Fibroblast of lung (primary cell): ENCODE results near the gene KCNK5. TPM values are rescaled to one million over a fixed set of nuclear protein-coding genes. Genes with fewer than 3 reads are reported as not detected.

Source experiments
- DNase-seq, 2 donors: peaks; one replicate each; pipeline versions ENCODE4 v3.0.0 to v3.0.0-alpha.2; 2010; ENCODE audit warnings: low read depth in 2 of 2
- H2AFZ ChIP-seq: 2 replicates; pipeline ENCODE4 v1.5.1; 2012; ENCODE audit warnings: low read length, control low read depth, inconsistent platforms
- H3K27ac ChIP-seq: 2 replicates; pipeline ENCODE4 v1.5.1; 2011; ENCODE audit warnings: low read length, control low read depth; ENCODE audit not compliant: insufficient read depth
- H3K27me3 ChIP-seq: 2 replicates; pipeline ENCODE4 v1.5.1; 2011; ENCODE audit warnings: mild to moderate bottlenecking, low read length; ENCODE audit not compliant: control insufficient read depth, insufficient read depth
- H3K36me3 ChIP-seq: 2 replicates; pipeline ENCODE4 v1.5.1; 2011; ENCODE audit warnings: low read length; ENCODE audit not compliant: control insufficient read depth, insufficient read depth
- H3K4me1 ChIP-seq: 2 replicates; pipeline ENCODE4 v1.5.1; 2011; ENCODE audit warnings: low read length; ENCODE audit not compliant: control insufficient read depth, insufficient read depth; ENCODE audit errors: extremely low read depth
- H3K4me2 ChIP-seq: 2 replicates; pipeline ENCODE4 v1.5.1; 2011; ENCODE audit warnings: low read length, control low read depth; ENCODE audit not compliant: insufficient read depth; ENCODE audit errors: extremely low read depth
- H3K4me3 ChIP-seq, 4 experiments: fragments of 200-600 bp in 1 of 4; sonication (generic) in 1 of 4; replicated peaks in 1 of 4; 2 replicates each; pipeline ENCODE4 v1.5.1; 2011 to 2016; ENCODE audit warnings: low read length in 4 of 4, low read depth in 3 of 4, mild to moderate bottlenecking in 3 of 4, control low read depth in 2 of 4, inconsistent platforms in 1 of 4, mixed read lengths in 1 of 4; ENCODE audit not compliant: insufficient read depth in 1 of 4; ENCODE audit errors: control extremely low read depth in 1 of 4
- H3K79me2 ChIP-seq: 2 replicates; pipeline ENCODE4 v1.5.1; 2012; ENCODE audit warnings: mild to moderate bottlenecking, low read length, inconsistent platforms; ENCODE audit not compliant: control insufficient read depth, insufficient read depth
- H3K9ac ChIP-seq: 2 replicates; pipeline ENCODE4 v1.5.1; 2011; ENCODE audit warnings: mild to moderate bottlenecking, low read length, control low read depth; ENCODE audit not compliant: insufficient read depth
- H3K9me3 ChIP-seq: 2 replicates; pipeline ENCODE4 v1.5.1; 2012; ENCODE audit warnings: low read depth, low read length; ENCODE audit not compliant: control insufficient read depth, insufficient read depth
- H4K20me1 ChIP-seq: 2 replicates; pipeline ENCODE4 v1.5.1; 2011; ENCODE audit warnings: low read length; ENCODE audit not compliant: control insufficient read depth, insufficient read depth; ENCODE audit errors: extremely low read depth
- EZH2 ChIP-seq: IDR thresholded peaks from 2 replicates; pipeline ENCODE4 v1.5.1; 2012; ENCODE audit warnings: low read length, control low read depth, mild to moderate bottlenecking; ENCODE audit errors: missing control alignments
- polyA plus RNA-seq, 2 donors: library from polyadenylated mRNA; depleted of rRNA in 1 of 2; stranded (reverse) in 1 of 2; unstranded in 1 of 2; fragments of >200 nt; gene quantifications; 2 replicates each; pipeline ENCODE4 v1.2.1, GENCODE V29; 2011 to 2012; ENCODE audit warnings: missing spikeins in 1 of 2
- total RNA-seq: library from RNA; depleted of rRNA; stranded (reverse); fragments of >200 nt; gene quantifications from 2 replicates; pipeline ENCODE4 v1.2.1, GENCODE V29; 2014
- TF ChIP-seq, protein P1 (sequence below), 2 donors: IDR thresholded peaks in 1 of 2; conservative IDR thresholded peaks in 1 of 2; 1 replicate in 1 of 2; 2 replicates in 1 of 2; pipeline ENCODE4 v1.5.1; 2011 to 2012; ENCODE audit warnings: low read length in 2 of 2, control low read depth in 1 of 2, inconsistent platforms in 1 of 2, low read depth in 1 of 2, mild to moderate bottlenecking in 1 of 2

The KCNK5 gene
- total and polyA plus RNA-seq, 2 donors (not counting 1 experiment from before 2014, with no cell fraction given): under 0.01 to 0.02 TPM

DNA sequence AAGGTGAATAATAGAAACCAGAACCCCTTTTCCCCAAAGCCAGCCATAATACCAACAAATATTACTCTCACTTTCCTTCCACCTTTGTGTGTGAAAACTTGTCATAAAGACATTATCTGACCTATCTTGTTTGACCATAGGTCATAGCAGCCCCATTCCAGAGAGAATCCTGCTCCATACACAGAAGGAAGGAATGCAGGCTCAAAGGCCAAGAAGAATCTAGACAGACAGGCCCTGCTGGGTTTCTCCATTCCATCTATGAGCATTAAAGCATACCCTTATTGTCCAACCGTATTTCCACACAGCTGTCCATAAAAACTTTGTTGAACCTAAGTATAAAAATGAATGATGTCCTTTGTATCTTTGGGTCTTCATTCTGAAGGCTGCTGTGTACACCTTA lies 40.7 kb upstream of the KCNK5 start:
- Histone ChIP-seq H3K36me3 (no peaks in the 10 kb centered on the region), H3K9ac (no peak overlapping the region), H3K9me3 (no peaks in the 10 kb centered on the region), H2AFZ (no peak overlapping the region), H3K27ac (no peak overlapping the region), H3K79me2 (no peaks in the 10 kb centered on the region), H3K4me3 (no peak overlapping the region), H3K27me3 (no peaks in the 10 kb centered on the region), H3K4me1 (no peaks in the 10 kb centered on the region), H3K4me2 (no peak overlapping the region), H4K20me1 (no peaks in the 10 kb centered on the region)
- TF ChIP-seq, protein P1, sequence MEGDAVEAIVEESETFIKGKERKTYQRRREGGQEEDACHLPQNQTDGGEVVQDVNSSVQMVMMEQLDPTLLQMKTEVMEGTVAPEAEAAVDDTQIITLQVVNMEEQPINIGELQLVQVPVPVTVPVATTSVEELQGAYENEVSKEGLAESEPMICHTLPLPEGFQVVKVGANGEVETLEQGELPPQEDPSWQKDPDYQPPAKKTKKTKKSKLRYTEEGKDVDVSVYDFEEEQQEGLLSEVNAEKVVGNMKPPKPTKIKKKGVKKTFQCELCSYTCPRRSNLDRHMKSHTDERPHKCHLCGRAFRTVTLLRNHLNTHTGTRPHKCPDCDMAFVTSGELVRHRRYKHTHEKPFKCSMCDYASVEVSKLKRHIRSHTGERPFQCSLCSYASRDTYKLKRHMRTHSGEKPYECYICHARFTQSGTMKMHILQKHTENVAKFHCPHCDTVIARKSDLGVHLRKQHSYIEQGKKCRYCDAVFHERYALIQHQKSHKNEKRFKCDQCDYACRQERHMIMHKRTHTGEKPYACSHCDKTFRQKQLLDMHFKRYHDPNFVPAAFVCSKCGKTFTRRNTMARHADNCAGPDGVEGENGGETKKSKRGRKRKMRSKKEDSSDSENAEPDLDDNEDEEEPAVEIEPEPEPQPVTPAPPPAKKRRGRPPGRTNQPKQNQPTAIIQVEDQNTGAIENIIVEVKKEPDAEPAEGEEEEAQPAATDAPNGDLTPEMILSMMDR (conservative IDR thresholded peaks at IDR 0.05 in 1 of 2, IDR thresholded peaks at IDR 0.05 in 1 of 2; ENCODE audit: low read depth in 1 of 2, low read length in 2 of 2): no peak
- TF ChIP-seq EZH2: no peak
- no peak for DNase-seq

DNA sequence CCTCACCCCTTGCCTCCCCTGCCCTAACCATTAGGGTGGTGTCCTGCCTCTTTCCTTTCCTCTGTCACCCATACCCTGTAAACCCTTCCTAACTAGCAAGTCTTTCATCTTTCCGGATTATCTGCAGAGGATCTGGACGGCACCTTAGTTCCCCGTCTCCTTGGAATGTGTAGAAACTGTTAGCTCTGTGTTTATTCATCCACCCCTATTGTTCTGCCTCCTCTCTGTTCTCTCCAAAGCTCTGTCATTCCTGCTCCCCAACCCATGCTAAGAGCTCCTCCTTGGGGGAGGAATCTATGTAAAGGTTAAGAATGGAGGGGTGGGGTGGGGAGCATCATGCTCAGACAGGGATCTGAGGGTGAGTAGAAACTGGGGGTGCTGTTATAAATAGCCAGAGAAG lies 39.4 kb upstream of the KCNK5 start:
- Histone ChIP-seq H3K4me2 (no peak overlapping the region), H4K20me1 (no peaks in the 10 kb centered on the region), H3K4me1 (no peaks in the 10 kb centered on the region), H3K27ac (no peak overlapping the region), H3K36me3 (no peaks in the 10 kb centered on the region), H3K9me3 (no peaks in the 10 kb centered on the region), H3K27me3 (no peaks in the 10 kb centered on the region), H3K79me2 (no peaks in the 10 kb centered on the region), H3K4me3 (no peak overlapping the region), H2AFZ (no peak overlapping the region), H3K9ac (no peak overlapping the region)
- TF ChIP-seq EZH2: no peak
- TF ChIP-seq, protein P1 (conservative IDR thresholded peaks at IDR 0.05 in 1 of 2, IDR thresholded peaks at IDR 0.05 in 1 of 2; ENCODE audit: low read depth in 1 of 2, low read length in 2 of 2): no peak
- DNase-seq: no peak

DNA sequence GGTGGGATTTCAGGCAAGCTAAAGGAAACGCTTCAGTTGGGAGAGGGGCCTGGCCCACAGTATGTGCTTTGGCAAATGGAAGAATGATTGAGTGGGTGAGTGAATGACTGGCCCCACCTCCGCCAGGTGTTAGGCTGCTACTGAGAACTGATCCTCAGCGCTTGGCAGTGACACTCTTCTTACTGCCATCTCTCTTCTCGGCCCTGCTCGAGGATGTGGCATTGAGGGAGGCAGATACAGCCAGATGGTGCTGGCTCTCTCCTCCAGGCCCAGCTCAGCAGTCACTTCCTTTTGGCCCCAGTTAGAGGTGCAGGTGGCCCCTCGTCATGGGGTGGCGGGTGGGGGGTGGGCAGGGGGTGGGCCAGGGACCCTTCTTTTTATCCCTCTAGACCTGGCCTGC lies 38.9 kb upstream of the KCNK5 start:
- Histone ChIP-seq H3K79me2 (no peaks in the 10 kb centered on the region), H3K9ac (no peak overlapping the region), H3K36me3 (no peaks in the 10 kb centered on the region), H3K4me2 (no peak overlapping the region), H3K4me3 (no peak overlapping the region), H4K20me1 (no peaks in the 10 kb centered on the region), H3K4me1 (no peaks in the 10 kb centered on the region), H3K27me3 (no peaks in the 10 kb centered on the region), H2AFZ (no peak overlapping the region), H3K9me3 (no peaks in the 10 kb centered on the region), H3K27ac (no peak overlapping the region)
- no peak for DNase-seq
- TF ChIP-seq EZH2: no peak
- TF ChIP-seq, protein P1 (conservative IDR thresholded peaks at IDR 0.05 in 1 of 2, IDR thresholded peaks at IDR 0.05 in 1 of 2; ENCODE audit: low read depth in 1 of 2, low read length in 2 of 2): no peak
